GM12874 (cell line): ENCODE measurements around the gene ARGFX.

ENCODE experiments used
- TF ChIP-seq, protein P1 (sequence below): IDR thresholded peaks from 2 replicates; pipeline ENCODE4 v1.5.1; 2011; ENCODE audit warnings: low read depth, mild to moderate bottlenecking, control low read depth, low read length, moderate library complexity; ENCODE audit not compliant: insufficient read depth

Gene ARGFX

DNA sequence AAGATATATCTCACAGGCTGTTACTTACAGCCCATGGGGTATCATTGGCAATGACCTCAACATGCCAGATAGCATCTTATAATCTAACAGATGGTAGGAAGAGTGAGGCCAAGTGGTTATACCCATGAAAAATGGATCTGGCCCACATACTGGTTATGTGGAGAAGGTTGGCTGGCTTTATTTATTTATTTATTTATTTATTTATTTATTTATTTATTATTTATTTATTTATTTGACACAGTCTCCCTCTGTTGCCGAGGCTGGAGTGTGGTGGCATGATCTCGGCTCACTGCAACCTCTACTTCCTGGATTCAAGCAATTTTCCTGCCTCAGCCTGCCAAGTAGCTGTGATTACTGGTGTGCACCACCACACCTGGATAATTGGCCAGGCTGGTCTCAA, 37.0 kb downstream of the ARGFX start:
- TF ChIP-seq, protein P1, sequence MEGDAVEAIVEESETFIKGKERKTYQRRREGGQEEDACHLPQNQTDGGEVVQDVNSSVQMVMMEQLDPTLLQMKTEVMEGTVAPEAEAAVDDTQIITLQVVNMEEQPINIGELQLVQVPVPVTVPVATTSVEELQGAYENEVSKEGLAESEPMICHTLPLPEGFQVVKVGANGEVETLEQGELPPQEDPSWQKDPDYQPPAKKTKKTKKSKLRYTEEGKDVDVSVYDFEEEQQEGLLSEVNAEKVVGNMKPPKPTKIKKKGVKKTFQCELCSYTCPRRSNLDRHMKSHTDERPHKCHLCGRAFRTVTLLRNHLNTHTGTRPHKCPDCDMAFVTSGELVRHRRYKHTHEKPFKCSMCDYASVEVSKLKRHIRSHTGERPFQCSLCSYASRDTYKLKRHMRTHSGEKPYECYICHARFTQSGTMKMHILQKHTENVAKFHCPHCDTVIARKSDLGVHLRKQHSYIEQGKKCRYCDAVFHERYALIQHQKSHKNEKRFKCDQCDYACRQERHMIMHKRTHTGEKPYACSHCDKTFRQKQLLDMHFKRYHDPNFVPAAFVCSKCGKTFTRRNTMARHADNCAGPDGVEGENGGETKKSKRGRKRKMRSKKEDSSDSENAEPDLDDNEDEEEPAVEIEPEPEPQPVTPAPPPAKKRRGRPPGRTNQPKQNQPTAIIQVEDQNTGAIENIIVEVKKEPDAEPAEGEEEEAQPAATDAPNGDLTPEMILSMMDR: no peak

DNA sequence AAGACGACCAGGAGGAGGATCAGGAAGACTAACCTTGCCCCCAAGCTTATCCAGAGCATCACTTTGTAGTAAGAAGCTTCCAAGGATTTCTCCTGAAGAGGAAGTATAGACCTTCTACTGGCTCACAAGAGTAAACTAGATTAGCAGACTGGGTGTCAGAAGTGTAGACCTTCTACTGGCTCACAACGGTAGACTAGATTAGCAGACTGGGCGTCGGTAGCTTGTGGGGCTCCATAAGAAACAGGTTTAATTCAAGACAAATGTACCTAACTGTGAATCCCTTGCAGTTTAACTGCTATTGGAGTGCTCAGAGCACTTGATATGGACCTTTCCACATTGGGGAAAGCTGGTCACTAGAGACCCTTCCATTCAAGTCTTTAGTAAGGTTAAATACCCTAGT, 38.4 kb downstream of the ARGFX start:
- TF ChIP-seq, protein P1: no peak
